GM23248 (cell line): ENCODE measurements around the gene NOS1. TPM values are rescaled to one million over a fixed set of nuclear protein-coding genes. Genes with fewer than 3 reads are reported as not detected.

Experiments used
- DNase-seq: peaks from one replicate; pipeline ENCODE4 v3.0.0-alpha.2; 2015
- H2AFZ ChIP-seq: fragments of 200-600 bp; sonication (generic); 2 replicates; pipeline ENCODE4 v1.6.1; 2016; ENCODE audit warnings: antibody characterized with exemption
- H3F3A ChIP-seq: fragments of 200-600 bp; sonication (generic); 2 replicates; pipeline ENCODE4 v1.6.1; 2016; ENCODE audit warnings: mild to moderate bottlenecking, antibody characterized with exemption, mixed run types; ENCODE audit not compliant: insufficient read depth
- H3K27ac ChIP-seq: fragments of 200-600 bp; sonication (generic); 2 replicates; pipeline ENCODE4 v1.5.1; 2016; ENCODE audit warnings: mild to moderate bottlenecking
- H3K27me3 ChIP-seq: fragments of 200-600 bp; sonication (generic); replicated peaks from 2 replicates; pipeline ENCODE4 v1.6.1; 2016; ENCODE audit warnings: mild to moderate bottlenecking; ENCODE audit not compliant: insufficient read depth
- H3K36me3 ChIP-seq: fragments of 200-600 bp; sonication (generic); 2 replicates; pipeline ENCODE4 v1.6.1; 2016; ENCODE audit warnings: low read depth, mild to moderate bottlenecking
- H3K4me1 ChIP-seq: fragments of 200-600 bp; sonication (generic); 2 replicates; pipeline ENCODE4 v1.6.1; 2016; ENCODE audit warnings: mild to moderate bottlenecking; ENCODE audit not compliant: insufficient read depth
- H3K4me2 ChIP-seq: fragments of 200-600 bp; sonication (generic); one replicate; pipeline ENCODE4 v1.6.1; 2016; ENCODE audit warnings: mild to moderate bottlenecking; ENCODE audit not compliant: unreplicated experiment
- H3K4me3 ChIP-seq: fragments of 200-600 bp; sonication (generic); 2 replicates; pipeline ENCODE4 v1.5.1; 2016; ENCODE audit warnings: mild to moderate bottlenecking
- H3K79me2 ChIP-seq: fragments of 200-600 bp; sonication (generic); 2 replicates; pipeline ENCODE4 v1.6.1; 2016; ENCODE audit warnings: mild to moderate bottlenecking; ENCODE audit not compliant: insufficient read depth
- H3K9ac ChIP-seq: fragments of 200-600 bp; sonication (generic); 2 replicates; pipeline ENCODE4 v1.6.1; 2016; ENCODE audit warnings: mild to moderate bottlenecking
- H3K9me2 ChIP-seq: fragments of 200-600 bp; sonication (generic); 2 replicates; pipeline ENCODE4 v1.6.1; 2016; ENCODE audit warnings: mixed run types, mild to moderate bottlenecking, moderate library complexity; ENCODE audit not compliant: insufficient read depth
- H3K9me3 ChIP-seq: fragments of 200-600 bp; sonication (generic); one replicate; pipeline ENCODE4 v1.6.1; 2017; ENCODE audit warnings: low read depth
- H4K20me1 ChIP-seq: fragments of 200-600 bp; sonication (generic); 2 replicates; pipeline ENCODE4 v1.6.0; 2016; ENCODE audit not compliant: insufficient read depth
- EZH2 ChIP-seq: fragments of 200-600 bp; sonication (generic); IDR thresholded peaks from 2 replicates; pipeline ENCODE4 v1.6.1; 2018; ENCODE audit warnings: antibody characterized with exemption, mild to moderate bottlenecking; ENCODE audit not compliant: insufficient read depth, poor library complexity, severe bottlenecking
- EZH2phosphoT487 ChIP-seq: fragments of 200-600 bp; sonication (generic); IDR thresholded peaks from 2 replicates; pipeline ENCODE4 v1.6.1; 2018; ENCODE audit warnings: antibody characterized with exemption, moderate library complexity, mild to moderate bottlenecking, low read depth; ENCODE audit not compliant: insufficient read depth
- WGBS, 2 experiments: methylation state at CpG; one replicate each; pipeline ENCODE4 v1.1.6; 2015 to 2017; ENCODE audit warnings: low lambda C conversion rate in 2 of 2, low coverage in 1 of 2; ENCODE audit errors: missing lambda C conversion rate in 2 of 2; 5-methylcytosine and 5-hydroxymethylcytosine counted together
- in situ Hi-C: fragments of 300-500 bp; cut with MboI; formaldehyde crosslinking; loops from 2 replicates; pipeline ENCODE4 v1.15.0; 2020
- polyA plus RNA-seq: library from polyadenylated mRNA; unstranded; fragments of >200 nt; fragmentation: Nextera tagmentation; extraction: Ambion mirVana; gene quantifications from 2 replicates; pipeline ENCODE4 v1.2.1, GENCODE V29; 2016
- total RNA-seq: library from RNA; depleted of rRNA; stranded (reverse); fragments of >200 nt; shearing (Covaris generic); gene quantifications from 2 replicates; pipeline ENCODE4 v1.2.3, GENCODE V29; 2014

Gene NOS1
- total and polyA plus RNA-seq, 2 experiments from 2014 or later: not detected

DNA sequence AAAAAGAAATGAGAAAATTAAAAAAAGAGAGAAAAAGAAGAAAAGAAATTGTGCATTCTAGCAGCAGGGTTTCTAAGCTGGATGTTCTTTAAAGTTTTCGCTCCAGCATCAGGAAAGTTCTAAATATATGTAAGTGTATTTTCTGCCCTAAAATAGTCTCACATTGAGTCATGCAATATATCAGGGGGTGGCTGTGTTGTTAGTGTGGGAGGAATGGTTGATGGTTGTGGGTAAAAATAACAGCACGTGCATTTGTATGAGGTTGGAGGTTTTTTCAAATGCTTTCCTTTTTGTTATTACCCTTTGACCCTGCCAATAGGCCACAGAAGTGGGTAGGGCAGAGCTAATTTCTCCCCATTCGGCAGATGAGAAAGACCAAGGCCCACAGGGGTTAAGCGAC, 106.0 kb downstream of the NOS1 start:
- Histone ChIP-seq H3K36me3 (no peaks in the 10 kb centered on the region), H4K20me1 (no peaks in the 10 kb centered on the region), H3K4me1 (no peaks in the 10 kb centered on the region), H3K4me2 (no peak overlapping the region), H2AFZ (no peak overlapping the region), H3K27me3 (no peaks in the 10 kb centered on the region), H3F3A (no peaks in the 10 kb centered on the region), H3K27ac (no peak overlapping the region), H3K9me2 (no peaks in the 10 kb centered on the region), H3K79me2 (no peaks in the 10 kb centered on the region), H3K9ac (no peak overlapping the region), H3K9me3 (no peaks in the 10 kb centered on the region), H3K4me3 (no peak overlapping the region)
- TF ChIP-seq EZH2 (no peak), EZH2phosphoT487 (no peak)
- 22 to 29% methylated on average over 4 of the region's 4 CpGs for WGBS, 2 experiments
- DNase-seq: no peak
- in situ Hi-C loops: no loop called here

- H3K9me2 ChIP-seq: no peaks in the 10 kb centered on the region
- H3K4me3 ChIP-seq: no peak overlapping the region
- WGBS, 2 experiments: 19% methylated on average over 1 of the region's 1 CpG; no CpG with 5 or more reads in 1 of the 2 experiments
- no peak overlapping the region for H3K27ac ChIP-seq
- H2AFZ ChIP-seq: no peak overlapping the region
- no peaks in the 10 kb centered on the region for H3F3A ChIP-seq
- H3K36me3 ChIP-seq: no peaks in the 10 kb centered on the region
- in situ Hi-C loops: no loop called here
- H3K4me1 ChIP-seq: no peaks in the 10 kb centered on the region
- no peak for DNase-seq
- H4K20me1 ChIP-seq: no peaks in the 10 kb centered on the region
- no peak overlapping the region for H3K4me2 ChIP-seq
- peaks cover 10% of the 10 kb centered on the region for H3K27me3 ChIP-seq
- no peaks in the 10 kb centered on the region for H3K9me3 ChIP-seq
- H3K79me2 ChIP-seq: no peaks in the 10 kb centered on the region
- TF ChIP-seq EZH2phosphoT487: no peak
- no peak for TF ChIP-seq EZH2
- H3K9ac ChIP-seq: no peak overlapping the region
Measured at GRCh38 chr12:117243488-117243887, 117.9 kb downstream of the NOS1 start.

GRCh38 chr12:117241697-117242096, 119.7 kb downstream of the NOS1 start:
- Histone ChIP-seq H3K9me3 (no peaks in the 10 kb centered on the region), H3K4me3 (no peak overlapping the region), H3K4me2 (no peak overlapping the region), H2AFZ (no peak overlapping the region), H3K27ac (no peak overlapping the region), H3K9ac (no peak overlapping the region), H3K79me2 (no peaks in the 10 kb centered on the region), H3K9me2 (no peaks in the 10 kb centered on the region), H3F3A (no peaks in the 10 kb centered on the region), H3K4me1 (no peaks in the 10 kb centered on the region), H3K36me3 (no peaks in the 10 kb centered on the region), H3K27me3 (peaks cover 10% of the 10 kb centered on the region), H4K20me1 (no peaks in the 10 kb centered on the region)
- in situ Hi-C loops: no loop called here
- WGBS, 2 experiments: 86 to 91% methylated on average over 9 of the region's 9 CpGs
- no peak for TF ChIP-seq EZH2phosphoT487
- TF ChIP-seq EZH2: no peak
- DNase-seq: no peak

DNA sequence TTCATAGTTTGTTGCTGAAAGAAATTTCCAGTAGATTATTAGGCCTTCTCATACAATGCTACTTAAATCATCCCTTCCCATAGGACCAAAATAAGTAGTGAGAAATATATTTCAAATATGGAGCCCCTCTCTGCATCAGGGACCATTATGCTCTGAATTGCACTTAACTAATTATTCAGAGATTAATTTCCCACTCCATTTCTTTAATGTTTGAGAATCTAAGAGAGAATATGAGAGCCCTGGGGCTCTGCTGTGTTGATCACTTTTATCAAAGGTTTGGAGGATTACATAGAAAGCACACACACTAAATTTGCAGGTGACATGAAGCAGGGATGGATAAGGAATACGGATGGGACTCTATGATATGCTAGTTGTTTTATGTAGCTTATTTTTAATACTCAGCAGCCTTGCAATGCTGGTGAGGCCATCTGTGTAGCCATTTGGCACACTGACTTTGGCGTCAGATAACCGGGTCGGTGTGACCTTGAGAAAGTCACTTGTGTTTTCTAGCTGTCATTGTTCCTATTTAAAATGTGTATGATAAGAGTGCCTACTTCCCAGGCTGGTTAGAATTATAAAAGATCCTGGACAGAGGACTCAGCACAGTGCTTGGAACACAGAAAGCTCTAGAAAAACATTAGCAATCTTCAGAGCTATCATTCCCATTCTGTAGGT, 121.2 kb downstream of the NOS1 start:
- H3K27me3 ChIP-seq: peaks cover 10% of the 10 kb centered on the region
- H3K36me3 ChIP-seq: no peaks in the 10 kb centered on the region
- TF ChIP-seq EZH2: no peak
- TF ChIP-seq EZH2phosphoT487: no peak
- H3K9ac ChIP-seq: no peak overlapping the region
- no peaks in the 10 kb centered on the region for H3K79me2 ChIP-seq
- no peaks in the 10 kb centered on the region for H3K9me2 ChIP-seq
- H3K4me1 ChIP-seq: no peaks in the 10 kb centered on the region
- no peak overlapping the region for H3K4me2 ChIP-seq
- H3K4me3 ChIP-seq: no peak overlapping the region
- no peaks in the 10 kb centered on the region for H4K20me1 ChIP-seq
- in situ Hi-C loops: no loop called here
- H3K9me3 ChIP-seq: no peaks in the 10 kb centered on the region
- H3F3A ChIP-seq: no peaks in the 10 kb centered on the region
- H3K27ac ChIP-seq: no peak overlapping the region
- DNase-seq: no peak
- H2AFZ ChIP-seq: no peak overlapping the region
- 58 to 60% methylated on average over 4 of the region's 4 CpGs for WGBS, 2 experiments

DNA sequence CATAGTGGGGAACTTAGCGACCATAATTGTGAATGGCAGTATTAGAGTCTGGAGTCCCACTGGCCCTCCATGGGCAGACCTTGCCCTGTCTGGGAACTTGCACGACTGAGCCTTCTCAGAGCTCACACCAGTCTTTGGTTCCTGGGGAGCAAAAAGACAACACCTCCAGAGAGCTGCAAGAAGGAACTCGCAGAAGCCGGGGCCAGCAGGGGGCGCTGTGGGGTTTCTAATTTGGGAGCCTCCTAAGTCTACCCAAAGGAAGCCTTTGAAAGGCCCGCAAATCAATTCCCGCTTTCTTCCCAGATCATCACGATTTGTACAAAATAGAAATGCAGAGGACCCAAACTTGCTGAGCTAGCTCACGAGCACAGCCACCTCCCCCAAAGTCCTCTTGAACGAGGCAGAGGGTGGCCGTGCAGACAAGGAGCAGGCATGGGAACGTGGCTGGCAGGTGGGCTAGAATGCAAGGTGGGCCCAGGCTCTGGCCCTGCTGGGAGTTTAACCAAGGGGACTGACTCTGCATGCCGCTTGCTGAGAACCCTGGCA, 124.9 kb downstream of the NOS1 start:
- Histone ChIP-seq H2AFZ (no peak overlapping the region), H3K27me3 (peaks cover 10% of the 10 kb centered on the region), H3K4me2 (no peak overlapping the region), H3K9me2 (no peaks in the 10 kb centered on the region), H3K9me3 (no peaks in the 10 kb centered on the region), H3K36me3 (no peaks in the 10 kb centered on the region), H3K79me2 (no peaks in the 10 kb centered on the region), H3K9ac (no peak overlapping the region), H4K20me1 (no peaks in the 10 kb centered on the region), H3K4me1 (no peaks in the 10 kb centered on the region), H3K27ac (no peak overlapping the region), H3K4me3 (no peak overlapping the region), H3F3A (no peaks in the 10 kb centered on the region)
- 8 to 10% methylated on average over 13 of the region's 13 CpGs for WGBS, 2 experiments
- TF ChIP-seq EZH2: no peak
- TF ChIP-seq EZH2phosphoT487: no peak
- DNase-seq: peak; percentile 68
- in situ Hi-C loops: no loop called here
